Activated naive CD8-positive, alpha-beta T cell treated with anti-CD3 and anti-CD28 coated beads for 36 hours (primary cell): ENCODE data around the gene TMEM39B. TPM values are rescaled to one million over a fixed set of nuclear protein-coding genes. Genes with fewer than 3 reads are reported as not detected.
"Not testable (repeated sequence)": the region's sequence is repeated elsewhere in the genome, so short reads cannot be mapped to it uniquely, and the experiment has no call there.

ENCODE experiments used
- DNase-seq: peaks from one replicate; pipeline ENCODE4 v3.0.0; 2021
- H3K27ac Mint-ChIP-seq: one replicate; pipeline ENCODE4 v1.8.0; 2022; ENCODE audit warnings: mild to moderate bottlenecking, moderate library complexity, mixed read lengths
- H3K27me3 Mint-ChIP-seq: one replicate; pipeline ENCODE4 v1.8.0; 2022; ENCODE audit warnings: mild to moderate bottlenecking, mixed read lengths
- H3K36me3 Mint-ChIP-seq: one replicate; pipeline ENCODE4 v1.8.0; 2021; ENCODE audit warnings: mild to moderate bottlenecking, mixed read lengths
- H3K4me1 Mint-ChIP-seq: one replicate; pipeline ENCODE4 v1.8.0; 2021; ENCODE audit warnings: mixed read lengths
- H3K4me3 Mint-ChIP-seq: one replicate; pipeline ENCODE4 v1.8.0; 2022; ENCODE audit warnings: mild to moderate bottlenecking, moderate library complexity, mixed read lengths
- H3K9me3 Mint-ChIP-seq: one replicate; pipeline ENCODE4 v1.8.0; 2022; ENCODE audit warnings: mixed read lengths
- total RNA-seq, 2 experiments: library from RNA; stranded (reverse); gene quantifications; one replicate each; pipeline ENCODE4 v1.2.3, GENCODE V29; 2021

Gene TMEM39B
- total RNA-seq, 2 experiments from 2014 or later, result 24.0 to 25.2 TPM

GRCh38 chr1:32091591-32091990, 18.9 kb downstream of the TMEM39B start:
- DNase-seq, result no peak

GRCh38 chr1:32094746-32095521, 22.2 kb downstream of the TMEM39B start:
- Mint-ChIP-seq H3K36me3 (peaks cover 13% of the 10 kb centered on the region), H3K9me3 (no peaks in the 10 kb centered on the region), H3K4me1 (no peaks in the 10 kb centered on the region), H3K27ac (no peak overlapping the region), H3K4me3 (no peak overlapping the region), H3K27me3 (no peaks in the 10 kb centered on the region)
- no peak for DNase-seq

More at GRCh38 chr1:32091591-32091990, 18.9 kb downstream of the TMEM39B start:
- H3K36me3 Mint-ChIP-seq, result peaks cover 13% of the 10 kb centered on the region
- no peaks in the 10 kb centered on the region for H3K27me3 Mint-ChIP-seq
- no peaks in the 10 kb centered on the region for H3K9me3 Mint-ChIP-seq
- H3K27ac Mint-ChIP-seq, result no peak overlapping the region
- H3K4me3 Mint-ChIP-seq, result no peak overlapping the region
- no peaks in the 10 kb centered on the region for H3K4me1 Mint-ChIP-seq

- Mint-ChIP-seq H3K4me3 (no peak overlapping the region), H3K27me3 (no peaks in the 10 kb centered on the region), H3K36me3 (peaks cover 8% of the 10 kb centered on the region), H3K27ac (no peak overlapping the region), H3K4me1 (peaks cover 3% of the 10 kb centered on the region), H3K9me3 (no peaks in the 10 kb centered on the region)
- no peak for DNase-seq
These were observed 26.7 kb downstream of the TMEM39B start for GRCh38 chr1:32099426-32099825.

GRCh38 chr1:32100359-32100758, 27.6 kb downstream of the TMEM39B start:
- no peaks in the 10 kb centered on the region for H3K9me3 Mint-ChIP-seq
- H3K4me3 Mint-ChIP-seq, result no peak overlapping the region
- peaks cover 5% of the 10 kb centered on the region for H3K36me3 Mint-ChIP-seq
- H3K4me1 Mint-ChIP-seq, result peaks cover 3% of the 10 kb centered on the region
- H3K27ac Mint-ChIP-seq, result no peak overlapping the region
- H3K27me3 Mint-ChIP-seq, result no peaks in the 10 kb centered on the region
- no peak for DNase-seq

GRCh38 chr1:32100807-32101708, 28.3 kb downstream of the TMEM39B start:
- Mint-ChIP-seq H3K27me3 (no peaks in the 10 kb centered on the region), H3K27ac (no peak overlapping the region), H3K9me3 (no peaks in the 10 kb centered on the region), H3K4me1 (peaks cover 3% of the 10 kb centered on the region), H3K36me3 (peaks cover 2% of the 10 kb centered on the region), H3K4me3 (no peak overlapping the region)
- no peak for DNase-seq

- Mint-ChIP-seq H3K9me3 (no peaks in the 10 kb centered on the region), H3K27me3 (no peaks in the 10 kb centered on the region), H3K36me3 (peaks cover 4% of the 10 kb centered on the region), H3K4me1 (peaks cover 6% of the 10 kb centered on the region), H3K27ac (no peak overlapping the region), H3K4me3 (no peak overlapping the region)
- no peak for DNase-seq
These were observed 31.4 kb downstream of the TMEM39B start for GRCh38 chr1:32104127-32104526.

GRCh38 chr1:32105338-32105737, 32.6 kb downstream of the TMEM39B start:
- Mint-ChIP-seq H3K4me3 (no peak overlapping the region), H3K27ac (no peak overlapping the region), H3K9me3 (no peaks in the 10 kb centered on the region), H3K4me1 (peaks cover 13% of the 10 kb centered on the region), H3K27me3 (no peaks in the 10 kb centered on the region), H3K36me3 (peaks cover 9% of the 10 kb centered on the region)
- no peak for DNase-seq

GRCh38 chr1:32106663-32107275, 34.0 kb downstream of the TMEM39B start:
- H3K9me3 Mint-ChIP-seq, result no peaks in the 10 kb centered on the region
- H3K36me3 Mint-ChIP-seq, result peaks cover 11% of the 10 kb centered on the region
- peak overlapping the region; percentile 36 for H3K27ac Mint-ChIP-seq
- no peak for DNase-seq
- H3K4me1 Mint-ChIP-seq, result peaks cover 24% of the 10 kb centered on the region
- peak overlapping the region; percentile 99 for H3K4me3 Mint-ChIP-seq
- H3K27me3 Mint-ChIP-seq, result no peaks in the 10 kb centered on the region

GRCh38 chr1:32107742-32108661, 35.3 kb downstream of the TMEM39B start, which contains the start of gene KPNA6:
Gene KPNA6, plus strand, starts transcription at chr1:32108056. Its CDS starts 75 bp downstream, at chr1:32108131.
- peak within 1 kb of the TSS; percentile 97 for H3K27ac Mint-ChIP-seq
- H3K4me1 Mint-ChIP-seq, result peaks cover 34% of the 10 kb centered on the region
- no peaks in the 10 kb centered on the region for H3K27me3 Mint-ChIP-seq
- DNase-seq, result peak; percentile 88
- peak within 1 kb of the TSS; percentile 99 for H3K4me3 Mint-ChIP-seq
- peaks cover 11% of the 10 kb centered on the region for H3K36me3 Mint-ChIP-seq
- H3K9me3 Mint-ChIP-seq, result no peaks in the 10 kb centered on the region

- Mint-ChIP-seq H3K27me3 (no peaks in the 10 kb centered on the region), H3K36me3 (peaks cover 15% of the 10 kb centered on the region), H3K27ac (peak overlapping the region; percentile 40), H3K4me3 (no peak overlapping the region), H3K4me1 (peaks cover 51% of the 10 kb centered on the region), H3K9me3 (no peaks in the 10 kb centered on the region)
- DNase-seq, result no peak
These were observed 38.4 kb downstream of the TMEM39B start for GRCh38 chr1:32111040-32111623.

GRCh38 chr1:32111789-32112188, 39.0 kb downstream of the TMEM39B start:
- Mint-ChIP-seq H3K27ac (peak overlapping the region; percentile 40), H3K27me3 (no peaks in the 10 kb centered on the region), H3K4me1 (peaks cover 56% of the 10 kb centered on the region), H3K36me3 (peaks cover 18% of the 10 kb centered on the region), H3K9me3 (no peaks in the 10 kb centered on the region), H3K4me3 (no peak overlapping the region)
- no peak for DNase-seq

- peaks cover 19% of the 10 kb centered on the region for H3K36me3 Mint-ChIP-seq
- peak overlapping the region; percentile 42 for H3K27ac Mint-ChIP-seq
- peaks cover 59% of the 10 kb centered on the region for H3K4me1 Mint-ChIP-seq
- H3K9me3 Mint-ChIP-seq, result no peaks in the 10 kb centered on the region
- no peaks in the 10 kb centered on the region for H3K27me3 Mint-ChIP-seq
- H3K4me3 Mint-ChIP-seq, result no peak overlapping the region
- no peak for DNase-seq
These were observed 40.2 kb downstream of the TMEM39B start for GRCh38 chr1:32112806-32113375.

- peaks cover 17% of the 10 kb centered on the region for H3K36me3 Mint-ChIP-seq
- H3K4me1 Mint-ChIP-seq, result peaks cover 64% of the 10 kb centered on the region
- not testable (repeated sequence) for H3K9me3 Mint-ChIP-seq, H3K27ac Mint-ChIP-seq, H3K27me3 Mint-ChIP-seq, H3K4me3 Mint-ChIP-seq, DNase-seq
These were observed 40.7 kb downstream of the TMEM39B start for GRCh38 chr1:32113436-32113835.
